GM20000 (cell line): ENCODE results near the gene CPVL.

ENCODE experiments used
- DNase-seq: peaks from one replicate; pipeline ENCODE4 v3.0.0; 2012; ENCODE audit warnings: low spot score
- TF ChIP-seq, protein P1 (sequence below): IDR thresholded peaks from 2 replicates; pipeline ENCODE4 v1.5.1; 2012; ENCODE audit warnings: mild to moderate bottlenecking, control low read depth; ENCODE audit errors: extremely low read depth, missing control alignments

The CPVL gene

DNA sequence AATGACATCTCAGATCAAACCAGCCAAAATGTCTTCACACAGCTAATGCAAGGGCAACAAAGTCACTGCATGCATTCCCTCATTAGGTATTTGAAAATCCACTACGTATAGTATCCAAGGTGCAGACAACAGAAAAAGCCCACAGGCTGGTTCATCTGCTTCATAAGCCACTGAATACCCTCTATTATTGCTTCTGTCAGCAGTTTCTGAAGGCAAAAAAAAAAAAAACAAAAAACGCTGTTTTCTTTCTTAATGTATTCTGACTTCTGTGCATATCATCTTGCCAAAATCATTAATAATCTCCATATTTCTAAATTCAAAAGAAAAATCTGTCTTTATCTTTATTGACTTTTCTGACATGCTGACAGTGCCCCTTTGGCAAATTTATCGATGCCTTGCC, 13.4 kb downstream of the CPVL start:
- no peak for DNase-seq
- TF ChIP-seq, protein P1, sequence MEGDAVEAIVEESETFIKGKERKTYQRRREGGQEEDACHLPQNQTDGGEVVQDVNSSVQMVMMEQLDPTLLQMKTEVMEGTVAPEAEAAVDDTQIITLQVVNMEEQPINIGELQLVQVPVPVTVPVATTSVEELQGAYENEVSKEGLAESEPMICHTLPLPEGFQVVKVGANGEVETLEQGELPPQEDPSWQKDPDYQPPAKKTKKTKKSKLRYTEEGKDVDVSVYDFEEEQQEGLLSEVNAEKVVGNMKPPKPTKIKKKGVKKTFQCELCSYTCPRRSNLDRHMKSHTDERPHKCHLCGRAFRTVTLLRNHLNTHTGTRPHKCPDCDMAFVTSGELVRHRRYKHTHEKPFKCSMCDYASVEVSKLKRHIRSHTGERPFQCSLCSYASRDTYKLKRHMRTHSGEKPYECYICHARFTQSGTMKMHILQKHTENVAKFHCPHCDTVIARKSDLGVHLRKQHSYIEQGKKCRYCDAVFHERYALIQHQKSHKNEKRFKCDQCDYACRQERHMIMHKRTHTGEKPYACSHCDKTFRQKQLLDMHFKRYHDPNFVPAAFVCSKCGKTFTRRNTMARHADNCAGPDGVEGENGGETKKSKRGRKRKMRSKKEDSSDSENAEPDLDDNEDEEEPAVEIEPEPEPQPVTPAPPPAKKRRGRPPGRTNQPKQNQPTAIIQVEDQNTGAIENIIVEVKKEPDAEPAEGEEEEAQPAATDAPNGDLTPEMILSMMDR, result no peak

GRCh38 chr7:29131678-29132077, 14.7 kb downstream of the CPVL start:
- DNase-seq, result no peak
- TF ChIP-seq, protein P1, result no peak

DNA sequence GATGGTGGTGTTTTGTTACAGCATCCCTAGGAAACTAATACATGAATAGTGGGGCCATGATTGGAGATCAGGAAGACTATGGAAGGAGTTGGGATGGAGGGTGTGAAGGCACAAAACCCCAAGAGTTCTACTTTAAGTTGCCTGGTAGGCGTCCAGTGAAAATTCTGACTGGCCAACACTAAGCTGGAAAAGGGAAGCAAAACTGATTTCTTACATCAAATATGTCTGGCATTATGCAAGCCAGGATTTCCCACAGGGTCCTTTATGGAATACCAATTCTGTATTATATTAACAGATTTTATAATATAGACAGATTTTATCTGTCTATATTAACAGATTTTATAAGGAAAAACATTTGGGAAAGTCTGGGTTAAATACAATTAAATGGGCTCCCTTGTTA, 16.2 kb downstream of the CPVL start:
- no peak for DNase-seq
- TF ChIP-seq, protein P1, result no peak

- no peak for DNase-seq
- TF ChIP-seq, protein P1, result no peak
These were observed 18.8 kb downstream of the CPVL start for GRCh38 chr7:29127527-29127926.

GRCh38 chr7:29126804-29127203, 19.5 kb downstream of the CPVL start:
- no peak for DNase-seq
- TF ChIP-seq, protein P1, result no peak

- no peak for DNase-seq
- TF ChIP-seq, protein P1, result no peak
These were observed 22.6 kb downstream of the CPVL start for GRCh38 chr7:29123626-29124190.

GRCh38 chr7:29122759-29123158, 23.6 kb downstream of the CPVL start:
- TF ChIP-seq, protein P1, result no peak
- no peak for DNase-seq

- TF ChIP-seq, protein P1, result no peak
- no peak for DNase-seq
These were observed 24.3 kb downstream of the CPVL start for GRCh38 chr7:29122081-29122480.
